Spleen (tissue), 7 donors: ENCODE results near the gene STPG1.

ENCODE experiments used
- CTCF ChIP-seq, 11 experiments: fragments of 200-600 bp in 7 of 11; fragments of 450-650 bp in 4 of 11; sonication (generic) in 4 of 11; IDR thresholded peaks in 8 of 11; conservative IDR thresholded peaks in 3 of 11; 1 replicate in 7 of 11; 2 replicates in 4 of 11; pipeline versions ENCODE4 v1.4.0 to v1.8.0; 2016 to 2021; ENCODE audit warnings: antibody characterized with exemption in 11 of 11, inconsistent platforms in 4 of 11, mild to moderate bottlenecking in 1 of 11
- POLR2A ChIP-seq, 3 donors: fragments of 450-650 bp; IDR thresholded peaks; one replicate each; pipeline ENCODE4 v1.5.1; 2017; ENCODE audit warnings: antibody characterized with exemption in 3 of 3, mild to moderate bottlenecking in 1 of 3
- POLR2AphosphoS5 ChIP-seq, 3 donors: sonication (generic); formaldehyde crosslinking; IDR thresholded peaks; one replicate each; pipeline ENCODE4 v1.5.1; 2017; ENCODE audit warnings: antibody characterized with exemption in 3 of 3
- donor health status: DM: no; HTN: no; CAD: no; lungs with moderate emphysema.
- donor health status: DM: no; HTN: no; CAD: no.
- donor health status: DM: no; HTN: no; CAD: no.

GRCh38 chr1:24400065-24400464 is 13.5 kb downstream of the STPG1 start:
- TF ChIP-seq POLR2A (IDR thresholded peaks at IDR 0.05) (no peak), CTCF (IDR thresholded peaks at IDR 0.05 in 8 of 11, conservative IDR thresholded peaks at IDR 0.05 in 3 of 11) (no peak), POLR2AphosphoS5 (IDR thresholded peaks at IDR 0.05) (no peak)
